Heart left ventricle (tissue), 13 donors: ENCODE data around the gene MN1.

ENCODE experiments used
- CTCF ChIP-seq, 12 donors: fragments of 200-600 bp; sonication (generic) in 4 of 12; IDR thresholded peaks; one replicate each; pipeline versions ENCODE4 v1.5.0 to v1.8.0; 2018 to 2022; ENCODE audit warnings: antibody characterized with exemption in 12 of 12, mild to moderate bottlenecking in 5 of 12
- POLR2A ChIP-seq, 2 donors: fragments of 450-650 bp; IDR thresholded peaks; one replicate each; pipeline ENCODE4 v1.6.1; 2017; ENCODE audit warnings: antibody characterized with exemption in 2 of 2, mild to moderate bottlenecking in 2 of 2, moderate library complexity in 2 of 2
- donor health status: ischemic (EF 13 %, LVEDD 7.1; RV severe dilation, severe dysfunction).
- donor health status: DM: no; HTN: yes; CAD: no.
- donor health status: DM: no; HTN: no; CAD: no.
- donor health status: ischemic (EF 25% LVEDD 6.9; RV normal size, moderate dysfunction).
- donor health status: ischemic (EF 25% LVEDD 5.7; RV mildly dilated, moderate dysfunction).
- donor health status: ischemic (EF 35%, LVEDD 5.7; RV mildly dilated, moderate dysfunction).
- donor health status: nonischemic (EF 11% LVEDD 7.7; RV severe dilation, severe dysfunction).
- donor health status: DM: yes; HTN: yes; CAD: no.
- donor health status: PGD.
- donor health status: ischemic (EF 29% LVEDD 5.4; RV normal size, mild dysfunction).
- donor health status: nonischemic (EF 23%, LVEDD 6.1; RV moderate dilation, normal function).

- no peak for TF ChIP-seq CTCF (IDR thresholded peaks at IDR 0.05)
- TF ChIP-seq POLR2A (IDR thresholded peaks at IDR 0.05), result no peak
Observed at GRCh38 chr22:27698813-27699212, 102.7 kb downstream of the MN1 start.
